HG03139 (cell line): ENCODE data around the gene ATP6V1C2.
"Not testable (repeated sequence)": the region's sequence is repeated elsewhere in the genome, so short reads cannot be mapped to it uniquely, and the experiment has no call there.

Experiments used
- ATAC-seq: cut with Tn5 transposase; IDR thresholded peaks from one replicate; pipeline ENCODE4 v1.9.1; 2021; ENCODE audit not compliant: unreplicated experiment

Gene ATP6V1C2

DNA sequence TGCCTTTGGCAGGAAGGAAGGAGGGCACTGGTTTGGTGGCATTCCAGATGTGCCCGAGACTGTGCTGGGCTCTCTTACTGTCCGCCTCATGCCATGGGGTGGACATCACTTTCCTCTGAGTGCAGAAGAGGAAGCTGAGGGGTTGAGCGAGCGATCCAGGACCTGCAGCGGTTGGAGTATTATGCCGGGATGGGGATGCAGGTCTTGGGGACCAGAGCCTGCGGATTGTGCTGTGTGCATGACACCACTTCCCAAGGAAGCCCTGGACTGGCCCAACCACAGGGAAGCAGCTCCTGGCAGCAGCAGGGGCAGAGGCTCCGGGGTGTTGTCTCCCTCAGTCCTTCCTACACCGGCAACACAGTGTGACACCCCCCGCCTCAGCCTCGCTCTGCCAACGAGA is 44.5 kb downstream of the ATP6V1C2 start:
- ATAC-seq: no peak

DNA sequence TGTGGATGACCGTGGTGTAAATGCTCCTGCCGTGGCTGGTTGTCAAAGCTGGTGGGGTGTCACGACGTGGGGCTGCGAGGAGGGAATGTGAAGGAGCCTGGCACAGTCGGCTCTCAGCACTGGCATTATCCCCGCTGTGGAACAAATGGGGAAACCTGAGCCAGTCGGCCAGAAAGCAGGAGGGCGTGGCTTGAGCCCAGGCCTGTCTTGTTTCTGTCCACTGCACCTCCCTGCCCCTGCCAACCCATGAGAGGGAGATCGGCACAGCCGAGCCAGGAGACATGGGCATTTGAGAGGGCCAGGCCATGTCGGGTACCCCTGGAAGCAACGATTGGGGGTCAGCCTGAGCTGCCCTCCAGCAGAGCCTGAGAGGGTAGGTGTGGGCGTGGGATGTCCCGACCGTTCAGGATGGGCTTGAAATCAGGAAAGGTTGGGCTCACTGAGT is 46.7 kb downstream of the ATP6V1C2 start:
- no peak for ATAC-seq

DNA sequence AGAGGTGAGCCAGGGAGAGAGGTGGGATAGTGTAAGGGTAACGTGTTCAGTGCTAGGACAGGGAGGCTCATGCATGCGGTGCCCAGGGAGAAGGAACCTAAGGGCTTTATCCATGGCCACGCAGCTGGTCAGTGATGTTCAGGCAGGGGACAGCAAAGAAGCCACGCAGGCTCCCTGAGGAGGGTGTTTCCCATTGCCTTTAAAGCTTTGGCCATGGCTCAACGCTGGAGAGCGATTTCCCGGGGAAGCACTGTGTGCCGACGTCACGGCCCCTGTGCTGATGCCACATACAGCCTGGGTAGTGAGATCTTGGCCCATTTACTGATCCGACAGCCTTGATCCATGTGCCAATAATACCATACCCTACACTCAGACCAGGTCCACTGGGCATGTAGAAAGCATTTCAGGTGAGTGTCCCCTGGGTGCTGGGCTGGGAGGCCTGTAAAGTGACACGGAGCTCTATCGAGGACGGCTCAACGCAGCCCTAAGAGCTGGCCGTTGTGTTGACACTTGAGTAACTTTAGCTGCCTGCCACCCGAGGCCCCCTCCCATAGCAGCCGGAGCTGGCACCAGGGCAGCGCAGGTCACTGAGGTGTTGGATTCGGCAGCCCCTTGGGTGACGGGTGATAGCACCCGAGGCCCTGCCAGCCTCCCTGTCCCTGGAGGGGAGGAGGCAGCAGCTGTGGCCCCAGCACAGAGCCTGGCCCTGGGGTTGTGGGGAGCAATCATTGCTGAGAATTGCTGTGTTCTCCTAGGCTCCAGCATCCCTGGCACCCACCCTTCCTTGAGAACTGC is 49.7 kb downstream of the ATP6V1C2 start:
- no peak for ATAC-seq

DNA sequence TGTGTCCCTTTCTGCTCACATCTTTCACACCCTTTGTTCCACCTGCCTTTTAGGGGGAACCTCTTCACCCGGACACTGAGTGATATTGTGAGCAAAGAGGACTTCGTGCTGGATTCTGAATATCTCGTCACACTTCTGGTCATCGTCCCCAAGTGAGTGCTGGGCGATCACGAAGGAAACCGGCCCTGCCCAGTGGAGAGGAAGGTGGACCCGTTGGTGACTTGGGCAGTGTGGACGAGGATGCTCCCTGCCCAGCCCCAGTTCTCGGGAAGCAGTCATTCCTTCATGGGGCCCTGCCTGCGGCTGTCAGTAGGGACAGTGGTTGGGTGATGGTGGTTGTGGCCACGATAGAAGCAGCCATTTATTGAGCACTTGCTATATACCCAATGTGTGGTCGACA is 50.4 kb downstream of the ATP6V1C2 start:
- ATAC-seq: no peak

DNA sequence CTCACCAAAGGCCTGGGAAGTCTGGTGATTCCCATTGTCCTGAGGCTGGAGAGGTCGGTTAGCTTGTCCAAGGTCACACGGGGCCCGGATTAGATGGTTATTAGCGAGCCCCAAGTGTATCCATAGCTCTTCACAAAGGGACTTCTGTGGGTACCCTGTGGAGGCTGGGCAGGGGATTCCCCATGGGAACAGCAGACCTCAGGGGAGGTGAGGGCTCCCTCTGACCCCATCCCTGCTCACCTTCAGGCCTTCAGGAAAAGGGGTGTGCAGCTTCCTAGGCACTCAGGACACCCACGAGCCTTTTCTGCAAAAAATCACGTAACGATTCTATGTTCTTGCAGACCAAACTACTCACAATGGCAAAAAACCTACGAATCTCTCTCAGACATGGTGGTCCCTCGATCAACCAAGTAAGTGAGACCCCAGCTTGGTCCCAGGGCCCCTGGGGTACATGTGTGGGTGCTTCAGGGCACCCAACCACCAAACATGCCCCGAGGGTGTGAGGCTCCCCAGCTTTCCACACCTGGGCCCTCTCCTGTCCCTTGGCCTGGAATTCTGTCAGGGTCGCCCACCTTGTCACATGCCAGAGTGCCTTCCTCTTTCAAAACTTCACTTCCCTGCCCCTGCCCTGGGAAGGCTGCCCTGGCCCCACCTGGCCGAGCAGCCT is 50.9 kb downstream of the ATP6V1C2 start:
- ATAC-seq: no peak

DNA sequence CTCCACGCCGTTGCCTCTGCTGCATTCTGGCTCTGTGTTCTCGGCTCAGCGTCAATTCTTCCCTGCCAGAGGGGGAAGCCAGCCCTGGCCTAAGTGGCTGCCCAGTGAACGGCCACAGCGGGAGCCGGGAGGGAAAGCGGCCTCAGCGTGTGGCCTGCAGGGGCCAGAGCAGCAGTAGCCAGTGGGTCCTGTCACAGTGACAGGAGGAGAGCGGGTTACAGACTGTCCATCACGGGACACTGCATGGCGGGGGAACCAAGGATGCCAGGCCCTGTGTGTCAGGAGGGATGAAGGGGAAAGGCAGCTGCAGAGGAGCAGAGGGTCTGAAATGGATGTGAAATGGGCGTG is 51.4 kb downstream of the ATP6V1C2 start:
- ATAC-seq: no peak

DNA sequence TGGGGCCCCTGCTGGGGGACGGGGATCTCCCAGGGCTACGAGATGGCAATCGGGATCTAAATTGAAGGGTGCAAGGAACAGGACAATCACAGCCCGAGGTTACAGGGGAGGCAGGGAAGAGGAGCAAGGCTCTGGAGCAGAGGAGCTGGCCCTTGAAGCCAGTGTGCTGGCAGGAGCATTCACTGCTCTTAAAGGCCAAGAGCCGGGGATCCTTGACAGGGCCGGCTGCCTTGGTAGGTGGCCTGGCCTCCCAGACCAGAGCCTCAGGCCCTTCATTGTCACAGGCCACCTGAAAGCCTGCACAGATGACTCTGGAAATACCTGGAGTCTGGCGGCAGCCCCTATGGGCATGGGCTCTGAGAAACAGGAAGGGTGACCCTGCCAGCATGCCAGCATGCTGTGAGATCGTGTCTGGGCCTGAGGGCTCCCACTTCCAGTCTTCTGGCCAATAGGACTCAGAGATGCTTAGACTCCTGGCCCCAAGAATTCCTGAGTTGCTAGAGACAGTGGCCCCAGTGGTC is 52.5 kb downstream of the ATP6V1C2 start:
- ATAC-seq: no peak

DNA sequence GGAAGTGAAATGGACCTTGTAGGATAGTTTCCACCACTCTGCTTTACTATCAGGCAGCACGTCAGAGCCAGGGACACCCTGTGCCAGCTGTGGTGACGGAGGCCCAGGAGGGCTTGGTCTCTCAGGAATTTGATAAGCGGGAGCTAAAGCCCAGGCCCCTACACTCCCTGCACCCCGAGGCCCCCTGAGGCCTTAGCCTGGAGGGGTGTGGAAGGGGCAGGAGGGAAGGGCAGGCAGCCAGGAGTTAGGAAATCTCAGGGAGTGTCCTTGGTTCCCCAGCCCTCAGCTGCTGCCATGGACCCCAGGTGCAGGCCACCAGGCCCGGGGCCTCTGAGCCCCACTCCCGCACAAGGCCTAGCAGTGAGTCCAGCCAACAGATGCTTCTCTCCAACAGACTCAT is 53.0 kb downstream of the ATP6V1C2 start:
- no peak for ATAC-seq

DNA sequence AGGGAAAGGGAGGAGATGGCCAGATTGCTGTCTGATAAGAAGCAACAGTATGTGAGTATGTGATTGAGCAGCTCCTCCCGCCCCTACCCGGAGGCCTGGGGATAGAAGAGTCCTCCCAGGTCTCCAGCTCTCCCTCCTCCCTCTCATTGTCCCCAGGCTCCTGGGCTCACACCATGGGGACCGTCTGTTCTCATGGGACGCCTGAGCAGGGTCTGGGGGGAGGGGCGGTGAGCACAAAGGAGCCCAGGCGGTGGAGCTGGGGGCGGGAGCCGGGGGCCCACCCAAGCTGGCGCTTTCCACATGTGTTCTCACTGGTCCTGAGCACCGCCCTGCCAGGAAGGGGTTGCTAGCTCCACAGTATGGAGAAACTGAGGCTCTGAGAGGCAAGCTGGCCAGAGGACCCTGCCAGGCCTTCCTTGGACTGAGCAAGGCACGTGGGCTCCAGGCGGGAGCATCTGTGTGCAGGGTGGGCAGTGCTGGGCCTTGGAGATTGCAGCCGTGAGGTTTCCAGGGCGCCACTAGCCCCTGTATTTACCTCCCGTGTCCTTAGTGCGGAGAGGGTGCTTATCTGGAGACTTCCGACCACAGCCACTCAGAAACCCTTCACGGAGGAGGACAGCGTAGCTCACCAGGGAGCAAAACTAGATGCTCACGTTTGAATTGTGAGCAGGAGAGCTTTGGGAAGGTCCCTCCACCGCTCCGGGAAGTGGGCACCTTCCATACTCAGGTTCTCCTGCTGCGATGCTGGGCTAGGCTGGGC is 53.8 kb downstream of the ATP6V1C2 start:
- no peak for ATAC-seq

DNA sequence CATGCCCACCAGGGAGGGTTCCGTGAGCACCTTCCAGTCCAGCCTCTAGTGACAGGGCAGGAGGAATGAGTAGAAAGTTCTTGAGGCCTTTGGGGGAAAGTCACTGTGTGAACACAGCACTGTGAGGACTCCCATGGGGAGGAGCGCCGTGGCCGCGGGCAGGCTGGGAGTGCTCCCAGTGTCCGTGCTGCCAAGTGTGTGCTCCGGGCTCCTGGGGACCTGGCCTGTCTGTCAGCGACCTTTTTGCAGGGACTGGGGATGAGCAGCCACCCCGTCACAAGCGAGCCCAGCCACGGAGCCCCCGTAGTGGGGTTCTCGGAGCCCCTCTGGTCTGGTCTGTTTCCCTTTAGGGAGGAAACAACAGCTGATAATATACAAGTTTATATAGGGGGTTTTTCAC is 54.4 kb downstream of the ATP6V1C2 start:
- no peak for ATAC-seq

DNA sequence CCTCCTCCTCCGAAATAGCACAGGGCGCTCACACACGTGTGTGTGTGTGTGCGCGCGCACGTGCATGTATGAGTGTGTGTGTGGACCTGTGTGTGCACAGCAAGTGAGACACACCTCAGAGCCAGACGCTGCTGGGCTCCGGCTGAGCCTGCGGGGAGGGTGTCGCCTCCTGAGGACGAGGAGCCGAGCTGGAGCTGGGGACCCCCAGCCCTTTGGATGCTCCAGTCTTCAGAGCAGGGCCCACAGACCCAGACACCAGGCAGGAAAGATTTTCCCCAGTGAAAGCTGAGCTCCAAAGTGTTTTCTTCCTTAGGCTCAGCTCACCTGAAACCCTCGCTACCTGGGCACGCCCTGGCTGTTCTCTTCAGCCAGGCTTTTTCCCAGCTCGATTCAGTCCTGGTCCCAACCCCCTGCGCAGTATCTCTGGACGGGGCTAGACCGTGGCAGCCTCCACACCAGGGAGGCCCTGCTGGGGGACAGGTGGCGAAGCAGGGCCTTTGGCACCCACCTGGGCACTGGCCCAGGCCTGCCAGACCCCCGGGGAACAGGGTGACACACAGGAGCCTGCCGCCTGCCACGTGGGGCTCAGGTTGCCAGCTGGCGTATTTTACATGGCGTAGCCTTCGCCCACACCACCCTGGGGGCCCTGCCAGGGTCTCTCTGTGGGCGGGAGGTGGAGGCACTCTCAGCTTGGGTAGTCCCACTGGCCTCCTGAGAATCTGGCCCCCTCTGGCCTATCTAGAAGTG is 55.0 kb downstream of the ATP6V1C2 start:
- no peak for ATAC-seq

DNA sequence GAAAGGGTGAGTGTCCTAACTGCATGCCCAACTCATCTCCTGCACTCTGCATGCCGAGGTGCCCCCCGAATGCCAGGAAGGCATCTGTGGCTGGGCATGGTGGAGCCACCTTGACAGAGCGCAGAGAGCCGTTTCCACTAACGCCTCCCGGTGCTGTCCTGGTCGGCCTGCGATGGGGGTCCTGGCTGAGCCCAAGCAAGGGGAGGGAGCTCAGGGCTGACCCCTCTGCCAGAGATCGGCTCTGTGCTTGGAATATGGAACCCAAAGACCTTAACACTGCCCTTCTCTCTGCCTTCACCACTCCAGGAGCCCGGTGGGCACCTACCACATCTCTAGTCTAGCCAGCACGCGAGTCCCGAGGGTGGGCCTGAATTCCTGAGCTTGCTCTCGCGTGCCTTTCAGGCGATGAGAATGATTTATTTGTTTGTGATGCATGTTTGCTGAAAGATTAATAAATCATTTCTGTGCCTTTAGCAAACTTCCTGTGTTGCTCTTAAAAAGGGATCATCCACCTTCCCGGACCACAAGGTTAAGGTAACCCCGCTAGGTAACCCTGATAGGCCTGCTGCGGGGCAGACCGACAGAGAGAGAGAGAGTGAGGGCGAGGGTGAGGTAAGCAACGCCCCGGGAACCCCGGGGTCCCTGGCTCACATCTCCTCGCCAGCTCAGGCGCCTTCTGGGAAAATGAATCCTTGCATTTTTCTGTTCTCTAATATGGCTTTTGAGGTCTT is 55.8 kb downstream of the ATP6V1C2 start:
- ATAC-seq: no peak

DNA sequence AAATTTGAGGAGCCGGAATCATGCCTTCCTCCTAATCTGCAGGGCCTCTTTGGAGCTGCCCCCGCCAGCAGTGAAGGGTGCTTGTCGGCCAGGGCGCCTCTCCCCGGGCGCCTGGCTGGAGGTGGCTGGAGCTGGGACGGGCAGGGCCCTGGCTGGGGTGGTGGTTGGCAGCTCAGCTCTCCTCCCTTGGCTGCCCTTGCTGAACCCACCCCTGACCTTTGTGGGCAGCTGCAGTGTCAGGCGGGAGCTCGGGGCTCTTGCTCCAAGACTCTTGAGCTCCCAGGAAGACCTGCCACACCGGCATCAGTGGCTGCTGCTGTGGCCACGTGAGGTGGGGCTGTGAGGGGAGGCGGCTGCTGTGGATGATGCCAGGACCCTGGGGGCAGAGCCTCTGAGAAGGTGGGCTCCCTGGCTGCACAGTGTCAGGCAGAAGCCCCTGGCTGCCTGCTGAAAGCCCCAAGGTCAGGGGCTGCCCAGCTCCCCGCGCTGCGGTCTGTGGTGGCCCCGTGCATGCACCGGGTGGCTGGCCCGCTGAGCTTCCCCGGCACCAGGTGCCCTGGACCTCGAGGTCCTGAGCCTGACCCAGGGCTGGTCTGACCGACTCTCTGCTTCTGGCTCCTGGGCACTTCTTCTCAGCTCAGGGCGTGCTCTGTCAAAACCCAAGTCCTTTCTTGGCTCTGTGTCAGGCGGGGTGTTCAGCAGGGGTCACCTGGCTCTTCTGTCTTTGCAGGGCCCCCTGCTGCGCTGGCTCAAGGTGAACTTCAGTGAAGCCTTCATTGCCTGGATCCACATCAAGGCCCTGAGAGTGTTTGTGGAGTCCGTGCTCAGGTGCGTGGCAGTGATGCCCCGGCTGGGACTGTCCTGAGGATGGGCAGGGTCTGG is 56.7 kb downstream of the ATP6V1C2 start:
- ATAC-seq: no peak

DNA sequence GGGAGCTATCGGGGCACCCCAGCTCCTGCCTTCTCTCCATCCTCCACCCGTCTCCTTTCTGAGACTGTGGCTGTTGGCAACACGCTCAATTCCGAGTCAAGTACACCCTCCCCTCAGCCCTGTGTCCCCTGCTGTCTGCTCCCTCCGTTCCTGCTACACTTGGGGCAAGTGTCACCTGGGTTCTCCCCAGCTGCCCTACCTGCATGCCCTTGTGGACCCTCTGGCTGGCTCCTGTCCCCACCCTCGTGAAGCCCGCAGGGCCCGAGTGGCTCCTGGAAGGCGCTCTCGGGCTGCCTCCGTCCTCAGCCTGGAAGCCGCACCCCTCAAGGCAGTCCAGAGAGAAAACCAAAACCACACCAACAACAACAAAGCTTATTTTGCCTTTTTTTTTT is 57.3 kb downstream of the ATP6V1C2 start:
- ATAC-seq: no peak

DNA sequence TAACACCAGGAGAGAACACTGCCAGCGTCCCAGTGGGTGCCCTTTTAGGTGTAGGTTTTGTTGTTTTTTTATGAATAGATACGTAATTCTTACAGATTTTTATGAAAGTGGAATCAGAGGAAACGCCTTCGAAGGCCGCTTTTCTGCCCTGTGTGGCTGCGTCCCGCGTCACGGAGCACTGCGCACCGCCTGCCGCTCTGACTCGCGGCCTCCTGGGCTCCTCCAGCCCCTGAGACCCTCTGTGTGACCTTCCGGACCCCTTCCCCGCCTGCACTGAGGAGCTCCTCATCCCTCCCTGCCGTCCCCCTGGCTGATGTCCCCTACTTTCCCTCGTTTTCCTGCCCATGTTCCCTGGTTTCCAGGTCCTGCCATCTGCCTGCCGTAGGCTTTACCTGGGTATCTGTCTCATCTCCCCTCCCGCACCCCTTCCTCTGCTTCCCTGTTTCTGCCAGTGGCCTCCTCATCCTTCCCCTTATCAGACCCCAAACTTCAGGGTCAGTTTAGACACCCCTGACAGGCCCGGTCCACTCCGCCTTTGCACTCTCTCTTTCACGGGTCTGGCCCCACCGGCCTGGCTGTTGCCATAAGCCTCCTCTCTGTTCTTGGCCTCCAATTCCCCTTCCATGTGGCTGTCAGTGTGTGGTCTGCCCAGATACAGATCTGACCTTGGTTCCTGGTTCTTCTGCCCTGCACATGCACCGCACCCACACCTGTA is 58.5 kb downstream of the ATP6V1C2 start:
- no peak for ATAC-seq

DNA sequence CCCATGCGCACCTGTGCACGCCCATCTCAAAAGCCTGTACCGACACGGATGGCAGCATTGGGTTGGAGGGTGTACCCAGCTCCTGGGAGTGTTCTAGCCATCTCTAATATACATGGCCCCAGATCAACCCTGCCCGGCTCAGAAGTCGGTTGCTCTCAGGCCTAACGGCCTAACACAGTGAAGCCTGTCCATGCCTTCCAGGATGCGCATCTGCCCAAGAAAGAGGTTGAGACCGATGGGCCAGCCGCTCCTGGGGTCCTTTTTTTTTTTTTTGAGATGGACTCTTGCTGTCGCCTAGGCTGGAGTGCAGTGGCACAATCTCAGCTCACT is 59.0 kb downstream of the ATP6V1C2 start:
- no peak for ATAC-seq

DNA sequence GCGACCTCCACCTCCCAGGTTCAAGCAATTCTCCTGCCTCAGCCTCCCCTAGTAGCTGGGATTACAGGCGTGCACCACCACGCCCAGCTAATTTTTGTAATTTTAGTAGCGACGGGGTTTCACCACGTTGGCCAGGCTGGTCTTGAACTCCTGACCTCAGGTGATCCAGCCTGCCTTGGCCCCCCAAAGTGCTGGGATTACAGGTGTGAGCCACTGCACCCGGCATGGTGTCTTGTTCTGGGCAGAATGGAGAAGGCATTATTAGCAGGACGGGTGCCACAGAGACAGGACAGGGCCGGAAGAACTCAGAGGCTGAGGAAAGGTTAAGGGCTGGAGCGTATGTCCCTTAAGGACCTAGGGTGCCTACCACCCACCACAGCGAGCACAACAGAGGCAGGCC is 59.4 kb downstream of the ATP6V1C2 start:
- not testable (repeated sequence) for ATAC-seq

DNA sequence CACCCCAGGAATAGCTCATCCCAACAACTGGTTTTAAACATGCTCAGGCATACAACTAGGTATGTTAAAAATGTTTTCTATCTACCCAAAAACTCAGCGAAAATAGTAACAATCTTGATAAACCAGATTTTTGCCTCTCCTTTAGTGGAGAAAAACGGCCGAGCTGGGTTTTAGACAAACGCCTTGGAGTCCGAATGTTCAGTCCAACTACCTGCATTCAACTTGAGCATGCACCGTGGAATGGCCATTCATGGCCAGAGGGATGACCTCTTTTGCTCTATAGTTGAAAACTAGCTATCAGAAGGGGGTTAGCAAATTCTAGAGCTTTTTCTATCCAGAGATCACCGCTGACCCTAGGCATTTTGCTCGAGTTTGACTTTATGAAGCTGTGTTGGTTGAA is 60.3 kb downstream of the ATP6V1C2 start:
- ATAC-seq: no peak

DNA sequence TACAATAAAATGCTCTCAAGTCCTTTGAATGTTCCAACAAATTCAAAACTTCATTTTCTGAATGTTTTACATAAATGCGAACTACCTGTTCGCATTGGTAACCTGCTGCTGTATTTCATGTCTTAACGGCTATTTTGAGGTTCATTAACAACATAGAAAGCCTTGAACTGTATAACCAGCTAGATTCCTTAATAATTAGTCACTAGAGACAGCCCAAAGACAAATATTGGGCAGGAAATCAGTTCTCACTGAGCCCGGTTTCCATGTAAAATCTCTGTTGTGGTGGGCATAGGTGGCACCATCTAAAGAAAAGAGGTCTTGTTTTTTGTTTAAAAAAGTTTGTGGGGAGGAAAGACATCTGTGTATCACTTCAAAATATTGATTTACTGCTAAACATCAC is 62.0 kb downstream of the ATP6V1C2 start:
- ATAC-seq: no peak
